H9 (cell line): Measurements from ENCODE around the gene TGM4. TPM values are rescaled to one million over a fixed set of nuclear protein-coding genes. Genes with fewer than 3 reads are reported as not detected.

ENCODE experiments used
- DNase-seq: peaks from one replicate; pipeline ENCODE4 v3.0.0-alpha.2; 2017
- H2AFZ ChIP-seq: one replicate; pipeline ENCODE4 v1.6.1; 2013; ENCODE audit warnings: mild to moderate bottlenecking, low read length, control low read depth, moderate library complexity
- H2AK5ac ChIP-seq: 2 replicates; pipeline ENCODE4 v1.6.1; 2013; ENCODE audit warnings: low read length, control low read depth, mixed read lengths; ENCODE audit not compliant: insufficient read length
- H2BK120ac ChIP-seq: one replicate; pipeline ENCODE4 v1.6.1; 2013; ENCODE audit warnings: low read depth, mild to moderate bottlenecking, low read length, control low read depth, inconsistent platforms; ENCODE audit not compliant: poor library complexity, severe bottlenecking
- H2BK12ac ChIP-seq: 2 replicates; pipeline ENCODE4 v1.6.1; 2013; ENCODE audit warnings: low read length, control low read depth, mixed read lengths, low read depth; ENCODE audit not compliant: insufficient read length
- H2BK15ac ChIP-seq: 2 replicates; pipeline ENCODE4 v1.6.1; 2013; ENCODE audit warnings: low read depth, low read length, control low read depth
- H2BK20ac ChIP-seq: one replicate; pipeline ENCODE4 v1.6.1; 2013; ENCODE audit warnings: low read depth, mild to moderate bottlenecking, low read length, control low read depth, inconsistent platforms; ENCODE audit not compliant: poor library complexity, severe bottlenecking
- H2BK5ac ChIP-seq: 2 replicates; pipeline ENCODE4 v1.6.1; 2013; ENCODE audit warnings: low read length, control low read depth, mixed read lengths; ENCODE audit not compliant: insufficient read length
- H3K14ac ChIP-seq: 2 replicates; pipeline ENCODE4 v1.6.1; 2013; ENCODE audit warnings: low read length, control low read depth; ENCODE audit not compliant: insufficient read depth
- H3K18ac ChIP-seq: 2 replicates; pipeline ENCODE4 v1.6.1; 2013; ENCODE audit warnings: low read depth, mild to moderate bottlenecking, mixed read lengths, low read length, control low read depth; ENCODE audit not compliant: insufficient read length
- H3K23ac ChIP-seq: 2 replicates; pipeline ENCODE4 v1.6.1; 2013; ENCODE audit warnings: low read length, control low read depth, mixed read lengths, low read depth; ENCODE audit not compliant: insufficient read length
- H3K23me2 ChIP-seq: 2 replicates; pipeline ENCODE4 v1.6.1; 2013; ENCODE audit warnings: low read depth, mild to moderate bottlenecking, mixed read lengths, low read length, control low read depth; ENCODE audit not compliant: insufficient read length, poor library complexity, severe bottlenecking
- H3K27ac ChIP-seq: 2 replicates; pipeline ENCODE4 v1.5.1; 2013; ENCODE audit warnings: low read length, control low read depth, mixed read lengths, low read depth; ENCODE audit not compliant: insufficient read length
- H3K27me3 ChIP-seq: 2 replicates; pipeline ENCODE4 v1.6.1; 2013; ENCODE audit warnings: low read length, control low read depth, inconsistent platforms; ENCODE audit not compliant: insufficient read depth
- H3K4ac ChIP-seq: 2 replicates; pipeline ENCODE4 v1.6.1; 2013; ENCODE audit warnings: low read depth, mild to moderate bottlenecking, control low read depth, inconsistent platforms, low read length, moderate library complexity
- H3K4me1 ChIP-seq: 2 replicates; pipeline ENCODE4 v1.6.1; 2013; ENCODE audit warnings: low read length, control low read depth, inconsistent platforms; ENCODE audit not compliant: insufficient read depth
- H3K4me2 ChIP-seq: 2 replicates; pipeline ENCODE4 v1.6.1; 2013; ENCODE audit warnings: low read length, control low read depth, mixed read lengths; ENCODE audit not compliant: insufficient read length, insufficient read depth
- H3K56ac ChIP-seq: 2 replicates; pipeline ENCODE4 v1.6.1; 2013; ENCODE audit warnings: low read depth, mild to moderate bottlenecking, mixed read lengths, low read length, control low read depth; ENCODE audit not compliant: insufficient read length
- H3K79me1 ChIP-seq: 2 replicates; pipeline ENCODE4 v1.6.1; 2013; ENCODE audit warnings: low read depth, mild to moderate bottlenecking, moderate library complexity, low read length, control low read depth, inconsistent platforms; ENCODE audit not compliant: insufficient read depth, poor library complexity, severe bottlenecking
- H3K79me2 ChIP-seq: 2 replicates; pipeline ENCODE4 v1.6.1; 2013; ENCODE audit warnings: low read length, control low read depth, inconsistent platforms; ENCODE audit not compliant: insufficient read depth
- H3K9ac ChIP-seq: 2 replicates; pipeline ENCODE4 v1.6.1; 2013; ENCODE audit warnings: low read length, control low read depth, mixed read lengths; ENCODE audit not compliant: insufficient read length; ENCODE audit errors: extremely low read depth
- H3K9me3 ChIP-seq: one replicate; pipeline ENCODE4 v1.6.1; 2013; ENCODE audit warnings: low read depth, low read length, inconsistent platforms; ENCODE audit not compliant: control insufficient read depth
- H3T11ph ChIP-seq: one replicate; pipeline ENCODE4 v1.6.1; 2013; ENCODE audit warnings: mild to moderate bottlenecking, low read length, control low read depth, inconsistent platforms
- H4K20me1 ChIP-seq: one replicate; pipeline ENCODE4 v1.6.1; 2013; ENCODE audit not compliant: control insufficient read depth, insufficient read length, insufficient read depth
- H4K5ac ChIP-seq: 2 replicates; pipeline ENCODE4 v1.6.1; 2013; ENCODE audit warnings: low read depth, mild to moderate bottlenecking, mixed read lengths, low read length, control low read depth; ENCODE audit not compliant: insufficient read length
- H4K8ac ChIP-seq: replicated peaks from 2 replicates; pipeline ENCODE4 v1.6.1; 2013; ENCODE audit warnings: low read length, control low read depth, mixed read lengths, low read depth; ENCODE audit not compliant: insufficient read length
- H4K91ac ChIP-seq: 2 replicates; pipeline ENCODE4 v1.6.1; 2013; ENCODE audit warnings: low read depth, mild to moderate bottlenecking, moderate library complexity, mixed read lengths, low read length, control low read depth; ENCODE audit not compliant: insufficient read length
- H3K27ac Mint-ChIP-seq, 3 experiments: 2 replicates in 2 of 3; 3 replicates in 1 of 3; pipeline ENCODE4 v1.8.0; 2020 to 2021; ENCODE audit warnings: mixed read lengths in 3 of 3, mild to moderate bottlenecking in 1 of 3, moderate library complexity in 1 of 3
- H3K27me3 Mint-ChIP-seq: 2 replicates; pipeline ENCODE4 v1.8.0; 2021; ENCODE audit warnings: low read depth, mild to moderate bottlenecking, moderate library complexity, mixed read lengths
- H3K36me3 Mint-ChIP-seq, 3 experiments: 2 replicates in 2 of 3; 3 replicates in 1 of 3; pipeline ENCODE4 v1.8.0; 2020 to 2021; ENCODE audit warnings: low read depth in 3 of 3, mixed read lengths in 3 of 3; ENCODE audit not compliant: insufficient read depth in 1 of 3
- H3K4me1 Mint-ChIP-seq, 2 experiments: 2 replicates each; pipeline ENCODE4 v1.8.0; 2020; ENCODE audit warnings: mixed read lengths in 2 of 2
- H3K4me3 Mint-ChIP-seq, 2 experiments: 2 replicates in 1 of 2; 3 replicates in 1 of 2; pipeline ENCODE4 v1.8.0; 2020 to 2021; ENCODE audit warnings: mild to moderate bottlenecking in 2 of 2, mixed read lengths in 2 of 2, moderate library complexity in 1 of 2
- H3K9me3 Mint-ChIP-seq, 2 experiments: 2 replicates in 1 of 2; 3 replicates in 1 of 2; pipeline ENCODE4 v1.8.0; 2020; ENCODE audit warnings: mild to moderate bottlenecking in 2 of 2, mixed read lengths in 2 of 2, moderate library complexity in 1 of 2
- CTCF ChIP-seq: fragments of 200-600 bp; sonication (generic); conservative IDR thresholded peaks from 3 replicates; pipeline ENCODE4 v1.8.0; 2021; ENCODE audit warnings: antibody characterized with exemption, mild to moderate bottlenecking
- WGBS: extraction: QIAGEN DNeasy Blood & Tissue Kit; methylation state at CpG from one replicate; pipeline ENCODE4 v1.1.7; 2013; ENCODE audit warnings: missing lambda C conversion rate, low lambda C conversion rate, mixed read lengths; ENCODE audit not compliant: insufficient read length; ENCODE audit errors: extremely low coverage; 5-methylcytosine and 5-hydroxymethylcytosine counted together
- total RNA-seq: library from RNA; stranded (reverse); gene quantifications from 2 replicates; pipeline ENCODE4 v1.2.1, GENCODE V29; 2021

The TGM4 gene
- total RNA-seq, 1 experiment from 2014 or later, result not detected

DNA sequence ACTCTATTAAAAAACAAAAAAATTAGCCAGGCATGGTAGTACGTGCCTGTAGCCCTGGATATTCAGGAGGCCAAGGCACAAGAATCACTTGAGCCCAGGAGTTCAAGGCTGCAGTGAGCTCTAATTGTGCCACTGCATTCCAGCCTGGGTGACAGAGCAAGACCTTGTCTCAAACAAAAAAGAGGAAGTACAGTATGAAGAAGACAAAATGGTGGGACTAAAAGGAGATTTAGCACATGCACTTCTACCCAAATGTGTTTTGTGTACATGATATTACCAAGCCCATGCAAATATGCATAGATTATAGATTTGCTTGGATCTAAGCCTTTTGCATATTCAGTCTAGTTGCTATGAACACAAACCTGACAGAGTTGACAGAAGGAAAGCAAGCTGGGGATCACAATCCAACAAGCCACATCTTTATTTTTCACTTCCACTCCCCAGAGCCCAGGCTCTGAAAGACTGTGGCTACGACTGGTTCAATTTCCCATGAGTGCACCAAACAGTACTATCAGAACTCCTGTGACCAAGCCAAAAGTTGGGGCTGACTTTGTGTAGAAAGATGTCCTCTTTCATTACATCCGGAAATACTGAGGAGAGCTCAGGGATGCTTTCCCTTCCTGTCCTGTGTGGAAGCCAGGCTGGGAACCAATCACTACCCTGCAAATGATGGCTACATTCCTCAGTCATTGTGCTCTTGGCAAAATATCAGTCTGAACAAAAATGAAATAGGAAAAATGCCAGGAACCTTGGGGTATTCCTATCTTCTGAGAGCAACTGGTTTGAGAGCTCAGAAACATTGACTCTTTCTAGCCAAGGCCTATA is 49.4 kb downstream of the TGM4 start:
- no peak overlapping the region for H2BK20ac ChIP-seq
- DNase-seq, result no peak
- H3K56ac ChIP-seq, result no peak overlapping the region
- no peak overlapping the region for H3T11ph ChIP-seq
- H3K4ac ChIP-seq, result no peak overlapping the region
- no peaks in the 10 kb centered on the region for H4K20me1 ChIP-seq
- H3K18ac ChIP-seq, result no peak overlapping the region
- no peak overlapping the region; the same call in 1 of the 2 replicates for H3K14ac ChIP-seq
- Mint-ChIP-seq H3K36me3 (peaks cover 15 to 47% (median 24%) of the 10 kb centered on the region in 3 experiments; a peak in 6 of 7 replicates), H3K4me3 (no peak overlapping the region), H3K9me3 (no peaks in the 10 kb centered on the region), H3K4me1 (no peaks in the 10 kb centered on the region), H3K27me3 (no peaks in the 10 kb centered on the region), H3K27ac (no peak overlapping the region)
- no CpG with 5 or more reads among the region's 3 CpGs for WGBS
- no peak for TF ChIP-seq CTCF
- no peak overlapping the region for H2AK5ac ChIP-seq
- H3K79me1 ChIP-seq, result no peaks in the 10 kb centered on the region
- no peak overlapping the region for H3K4me2 ChIP-seq
- no peak overlapping the region for H2BK120ac ChIP-seq
- H3K23ac ChIP-seq, result no peak overlapping the region
- no peaks in the 10 kb centered on the region for H3K4me1 ChIP-seq
- H3K23me2 ChIP-seq, result no peaks in the 10 kb centered on the region
- H3K9ac ChIP-seq, result no peak overlapping the region
- H4K91ac ChIP-seq, result no peak overlapping the region
- H4K8ac ChIP-seq, result no peak overlapping the region
- H3K9me3 ChIP-seq, result no peaks in the 10 kb centered on the region
- H2BK5ac ChIP-seq, result no peak overlapping the region
- no peak overlapping the region for H2BK15ac ChIP-seq
- no peak overlapping the region for H4K5ac ChIP-seq
- no peak overlapping the region for H2BK12ac ChIP-seq
- H3K27ac ChIP-seq, result no peak overlapping the region
- H2AFZ ChIP-seq, result no peak overlapping the region
- H3K79me2 ChIP-seq, result no peaks in the 10 kb centered on the region
- no peaks in the 10 kb centered on the region for H3K27me3 ChIP-seq
